Neuronal stem cell (in vitro differentiated cells): ENCODE data around the gene ABI3BP.

ENCODE experiments used
- DNase-seq: peaks from one replicate; pipeline ENCODE4 v3.0.0-alpha.2; 2013; ENCODE audit warnings: low spot score
- H2AFZ ChIP-seq: one replicate; pipeline ENCODE4 v1.6.1; 2013; ENCODE audit warnings: mild to moderate bottlenecking, low read length, inconsistent platforms
- H2AK5ac ChIP-seq: 2 replicates; pipeline ENCODE4 v1.6.1; 2013; ENCODE audit warnings: low read depth, mild to moderate bottlenecking, inconsistent platforms, low read length, moderate library complexity, mixed read lengths
- H2BK120ac ChIP-seq: 2 replicates; pipeline ENCODE4 v1.6.1; 2013; ENCODE audit warnings: low read depth, mild to moderate bottlenecking, inconsistent platforms, low read length, moderate library complexity, mixed read lengths
- H2BK12ac ChIP-seq: one replicate; pipeline ENCODE4 v1.6.1; 2013; ENCODE audit warnings: low read length, inconsistent platforms
- H2BK15ac ChIP-seq: 2 replicates; pipeline ENCODE4 v1.6.1; 2013; ENCODE audit warnings: mild to moderate bottlenecking, low read length, inconsistent platforms, mixed read lengths
- H2BK5ac ChIP-seq: one replicate; pipeline ENCODE4 v1.6.1; 2013; ENCODE audit warnings: inconsistent platforms, mild to moderate bottlenecking, low read length, moderate library complexity
- H3K14ac ChIP-seq: one replicate; pipeline ENCODE4 v1.6.1; 2013; ENCODE audit warnings: low read length, inconsistent platforms
- H3K18ac ChIP-seq: 2 replicates; pipeline ENCODE4 v1.6.1; 2013; ENCODE audit warnings: low read length, inconsistent platforms
- H3K23ac ChIP-seq: 2 replicates; pipeline ENCODE4 v1.6.1; 2013; ENCODE audit warnings: low read depth, mild to moderate bottlenecking, mixed read lengths, low read length, inconsistent platforms; ENCODE audit not compliant: poor library complexity
- H3K27ac ChIP-seq: replicated peaks from 3 replicates; pipeline ENCODE4 v1.5.1; 2013; ENCODE audit warnings: low read length, inconsistent platforms
- H3K27me3 ChIP-seq, 3 experiments: 2 replicates each; pipeline ENCODE4 v1.6.1; 2013; ENCODE audit warnings: low read length in 3 of 3, mild to moderate bottlenecking in 2 of 3, inconsistent platforms in 1 of 3, low read depth in 1 of 3, mixed read lengths in 1 of 3, moderate library complexity in 1 of 3; ENCODE audit not compliant: control insufficient read depth in 3 of 3, insufficient read depth in 3 of 3
- H3K36me3 ChIP-seq, 2 donors: replicated peaks in 1 of 2; 2 replicates each; pipeline ENCODE4 v1.6.1; 2013; ENCODE audit warnings: low read length in 2 of 2; ENCODE audit not compliant: control insufficient read depth in 2 of 2, insufficient read depth in 2 of 2
- H3K4ac ChIP-seq: 2 replicates; pipeline ENCODE4 v1.6.1; 2013; ENCODE audit warnings: inconsistent platforms, mild to moderate bottlenecking, low read length, moderate library complexity
- H3K4me1 ChIP-seq, 2 donors: 1 replicate in 1 of 2; 2 replicates in 1 of 2; pipeline ENCODE4 v1.6.1; 2013; ENCODE audit warnings: low read length in 2 of 2, low read depth in 1 of 2; ENCODE audit not compliant: control insufficient read depth in 2 of 2, insufficient read depth in 1 of 2
- H3K4me2 ChIP-seq: one replicate; pipeline ENCODE4 v1.6.1; 2013; ENCODE audit warnings: mild to moderate bottlenecking, low read length, inconsistent platforms; ENCODE audit not compliant: insufficient read depth, poor library complexity, severe bottlenecking
- H3K4me3 ChIP-seq, 2 donors: 2 replicates each; pipeline ENCODE4 v1.5.1; 2013; ENCODE audit warnings: low read length in 2 of 2, mild to moderate bottlenecking in 2 of 2, inconsistent platforms in 1 of 2, moderate library complexity in 1 of 2
- H3K79me1 ChIP-seq: one replicate; pipeline ENCODE4 v1.6.1; 2013; ENCODE audit warnings: low read depth, mild to moderate bottlenecking, inconsistent platforms, low read length, moderate library complexity
- H3K9ac ChIP-seq: one replicate; pipeline ENCODE4 v1.6.1; 2013; ENCODE audit warnings: mild to moderate bottlenecking, low read depth, low read length, inconsistent platforms; ENCODE audit not compliant: poor library complexity
- H3K9me3 ChIP-seq, 2 donors: replicated peaks in 1 of 2; 2 replicates each; pipeline versions ENCODE3 to v1.6.1; 2013; ENCODE audit warnings: low read length in 2 of 2, mild to moderate bottlenecking in 2 of 2, inconsistent platforms in 1 of 2, low read depth in 1 of 2, mixed read lengths in 1 of 2, moderate library complexity in 1 of 2; ENCODE audit not compliant: control insufficient read depth in 2 of 2, insufficient read depth in 1 of 2
- H4K8ac ChIP-seq: one replicate; pipeline ENCODE4 v1.6.1; 2013; ENCODE audit warnings: low read depth, mild to moderate bottlenecking, inconsistent platforms, low read length, moderate library complexity
- H4K91ac ChIP-seq: one replicate; pipeline ENCODE4 v1.6.1; 2013; ENCODE audit warnings: low read length, low read depth, mild to moderate bottlenecking, inconsistent platforms; ENCODE audit not compliant: poor library complexity
- WGBS, 2 donors: extraction: QIAGEN DNeasy Blood & Tissue Kit; methylation state at CpG; one replicate each; pipeline ENCODE4 v1.1.7; 2013; ENCODE audit warnings: missing lambda C conversion rate in 2 of 2, mixed read lengths in 1 of 2; ENCODE audit not compliant: insufficient read length in 2 of 2, insufficient replicate concordance in 1 of 2; ENCODE audit errors: extremely low coverage in 2 of 2; 5-methylcytosine and 5-hydroxymethylcytosine counted together

Gene ABI3BP

DNA sequence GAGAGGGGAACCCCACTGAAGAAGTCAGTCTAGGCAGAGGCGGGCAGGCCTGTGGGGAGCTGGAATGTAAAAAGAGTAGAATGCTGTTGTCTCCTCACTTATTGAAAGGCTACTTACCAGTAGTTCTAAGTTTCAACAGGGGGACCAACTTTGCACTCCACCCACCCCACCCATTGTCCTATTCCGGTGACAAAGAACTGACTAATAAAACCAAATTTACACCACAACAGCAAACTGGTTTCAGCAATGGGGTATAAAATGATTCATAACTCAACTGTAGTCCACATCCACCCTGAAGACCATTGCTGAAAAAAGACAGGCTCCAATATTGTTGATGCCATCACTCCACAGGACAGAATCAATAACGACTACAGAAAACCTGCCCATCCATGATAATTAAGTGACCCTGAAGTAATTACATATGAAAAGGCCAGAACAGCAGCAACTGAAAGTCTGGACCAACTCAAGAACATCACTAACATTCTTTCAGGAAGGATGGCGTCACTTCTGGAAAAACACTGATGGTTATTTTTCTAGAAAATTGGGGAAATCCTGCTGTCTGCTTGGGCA, 80.2 kb downstream of the ABI3BP start:
- Histone ChIP-seq H3K9me3 (no peaks in the 10 kb centered on the region), H2AFZ (no peak overlapping the region), H2BK5ac (no peak overlapping the region), H3K9ac (no peak overlapping the region), H2BK120ac (no peak overlapping the region), H3K79me1 (no peaks in the 10 kb centered on the region), H3K4me2 (no peak overlapping the region), H3K14ac (no peak overlapping the region), H3K27ac (no peak overlapping the region), H4K8ac (no peak overlapping the region), H4K91ac (no peak overlapping the region), H2BK12ac (no peak overlapping the region), H3K23ac (no peak overlapping the region), H3K4me1 (peaks cover 0 to 1% of the 10 kb centered on the region in 2 donors), H3K18ac (no peak overlapping the region), H2BK15ac (no peak overlapping the region), H2AK5ac (no peak overlapping the region), H3K36me3 (no peaks in the 10 kb centered on the region), H3K4me3 (no peak overlapping the region), H3K4ac (no peak overlapping the region), H3K27me3 (no peaks in the 10 kb centered on the region)
- no CpG with 5 or more reads among the region's 4 CpGs for WGBS, 2 donors
- DNase-seq = no peak

DNA sequence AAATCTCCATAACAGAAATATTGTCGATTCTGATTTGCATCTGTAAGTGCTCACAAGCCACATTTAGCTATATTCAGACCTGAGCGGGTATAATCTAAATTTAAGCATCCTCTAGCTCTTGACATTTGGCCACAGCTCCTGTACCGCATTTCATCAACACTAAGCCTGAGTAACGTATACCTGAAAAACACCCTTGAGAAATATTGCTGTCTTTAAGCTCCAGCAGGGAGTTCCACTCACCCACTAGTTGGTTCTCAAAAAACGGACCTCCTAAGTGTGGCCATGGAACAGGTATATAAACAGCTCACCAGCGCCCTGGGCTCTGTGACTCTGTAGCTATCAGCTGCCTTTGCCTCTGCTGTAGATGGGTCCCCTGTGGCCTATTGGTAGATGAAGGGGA, 80.7 kb downstream of the ABI3BP start:
- Histone ChIP-seq H2BK15ac (no peak overlapping the region), H3K27ac (no peak overlapping the region), H3K23ac (no peak overlapping the region), H3K27me3 (no peaks in the 10 kb centered on the region), H4K91ac (no peak overlapping the region), H3K4ac (no peak overlapping the region), H3K14ac (no peak overlapping the region), H2BK12ac (no peak overlapping the region), H4K8ac (no peak overlapping the region), H2AFZ (no peak overlapping the region), H2AK5ac (no peak overlapping the region), H3K79me1 (no peaks in the 10 kb centered on the region), H3K4me1 (peaks cover 0 to 1% of the 10 kb centered on the region in 2 donors), H2BK5ac (no peak overlapping the region), H3K4me2 (no peak overlapping the region), H3K9ac (no peak overlapping the region), H3K18ac (no peak overlapping the region), H2BK120ac (no peak overlapping the region), H3K36me3 (no peaks in the 10 kb centered on the region), H3K9me3 (no peaks in the 10 kb centered on the region), H3K4me3 (no peak overlapping the region)
- WGBS, 2 donors = no CpG with 5 or more reads among the region's 6 CpGs
- DNase-seq = no peak

DNA sequence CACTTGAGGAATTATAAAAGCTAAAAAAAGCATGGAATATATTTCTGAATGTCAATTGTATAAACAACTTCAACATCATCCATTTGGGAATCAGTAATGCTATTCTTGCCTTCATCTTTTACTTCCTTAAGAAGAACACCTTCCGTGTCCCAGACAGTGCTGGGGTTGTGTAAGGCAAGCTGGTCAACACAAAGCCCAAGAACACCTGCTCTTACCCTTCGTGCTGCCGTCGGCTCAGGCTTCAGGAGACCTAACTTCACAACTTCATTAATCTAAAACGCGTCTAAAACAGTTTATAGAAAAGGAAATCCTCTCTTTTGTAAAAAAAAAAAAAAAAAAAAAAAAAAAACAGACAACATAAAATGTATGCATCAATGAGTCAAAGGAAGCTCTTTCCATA, 81.3 kb downstream of the ABI3BP start:
- H3K79me1 ChIP-seq = no peaks in the 10 kb centered on the region
- H3K4ac ChIP-seq = no peak overlapping the region
- DNase-seq = no peak
- H3K4me3 ChIP-seq = no peak overlapping the region
- H3K4me2 ChIP-seq = no peak overlapping the region
- no peak overlapping the region for H2BK5ac ChIP-seq
- no peak overlapping the region for H2AK5ac ChIP-seq
- H3K36me3 ChIP-seq = no peaks in the 10 kb centered on the region
- WGBS, 2 donors = no CpG with 5 or more reads among the region's 6 CpGs
- no peak overlapping the region for H4K8ac ChIP-seq
- H3K9me3 ChIP-seq = no peaks in the 10 kb centered on the region
- no peaks in the 10 kb centered on the region for H3K27me3 ChIP-seq
- H2BK15ac ChIP-seq = no peak overlapping the region
- H2BK12ac ChIP-seq = no peak overlapping the region
- no peak overlapping the region for H3K23ac ChIP-seq
- no peak overlapping the region for H3K14ac ChIP-seq
- no peak overlapping the region for H3K18ac ChIP-seq
- H2BK120ac ChIP-seq = no peak overlapping the region
- no peak overlapping the region for H3K9ac ChIP-seq
- H2AFZ ChIP-seq = no peak overlapping the region
- no peak overlapping the region for H4K91ac ChIP-seq
- H3K27ac ChIP-seq = no peak overlapping the region
- H3K4me1 ChIP-seq = peaks cover 0 to 1% of the 10 kb centered on the region in 2 donors

DNA sequence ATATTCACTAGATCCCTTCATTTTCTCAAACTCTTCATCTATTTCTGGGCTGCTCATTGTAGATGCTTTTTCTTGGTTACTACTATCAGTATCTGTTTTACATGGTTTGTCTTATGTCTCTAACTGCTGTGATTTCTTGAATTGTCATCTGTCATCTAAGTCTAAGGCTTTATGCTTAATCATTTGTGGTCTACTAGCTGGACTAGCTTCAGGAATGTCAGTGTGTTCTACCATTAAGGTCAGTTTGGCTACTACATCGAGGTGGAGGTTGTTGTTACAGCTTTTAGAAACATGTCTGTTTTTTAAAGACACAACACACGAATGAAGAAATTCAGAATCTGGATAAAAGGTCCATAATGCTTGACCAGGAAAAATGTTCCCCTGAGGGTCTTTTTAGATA, 82.2 kb downstream of the ABI3BP start:
- Histone ChIP-seq H3K27ac (no peak overlapping the region), H3K9ac (no peak overlapping the region)

More for the DNA sequence above, 82.2 kb downstream of the ABI3BP start:
- H3K79me1 ChIP-seq = no peaks in the 10 kb centered on the region
- H3K23ac ChIP-seq = no peak overlapping the region
- H4K91ac ChIP-seq = no peak overlapping the region
- no peak overlapping the region for H3K14ac ChIP-seq
- H4K8ac ChIP-seq = no peak overlapping the region
- H3K4me1 ChIP-seq = peaks cover 0 to 1% of the 10 kb centered on the region in 2 donors
- no peak overlapping the region for H2BK5ac ChIP-seq
- no peaks in the 10 kb centered on the region for H3K9me3 ChIP-seq
- H2BK12ac ChIP-seq = no peak overlapping the region
- no CpG with 5 or more reads among the region's 2 CpGs for WGBS, 2 donors
- no peak overlapping the region for H2BK15ac ChIP-seq
- H3K18ac ChIP-seq = no peak overlapping the region
- no peak overlapping the region for H3K4ac ChIP-seq
- H3K36me3 ChIP-seq = no peaks in the 10 kb centered on the region
- H3K4me2 ChIP-seq = no peak overlapping the region
- no peak for DNase-seq
- no peak overlapping the region for H2AK5ac ChIP-seq
- H2BK120ac ChIP-seq = no peak overlapping the region
- H3K4me3 ChIP-seq = no peak overlapping the region
- no peak overlapping the region for H2AFZ ChIP-seq
- no peaks in the 10 kb centered on the region for H3K27me3 ChIP-seq
